NCI-H748 (cell line): Measurements from ENCODE around the gene NFATC3.
"Not testable (repeated sequence)": the region's sequence is repeated elsewhere in the genome, so short reads cannot be mapped to it uniquely, and the experiment has no call there.

Experiments used
- DNase-seq: peaks from one replicate; lab custom pipeline; 2025; ENCODE audit not compliant: unreplicated experiment; lab: John Stamatoyannopoulos, UW

Gene NFATC3

DNA sequence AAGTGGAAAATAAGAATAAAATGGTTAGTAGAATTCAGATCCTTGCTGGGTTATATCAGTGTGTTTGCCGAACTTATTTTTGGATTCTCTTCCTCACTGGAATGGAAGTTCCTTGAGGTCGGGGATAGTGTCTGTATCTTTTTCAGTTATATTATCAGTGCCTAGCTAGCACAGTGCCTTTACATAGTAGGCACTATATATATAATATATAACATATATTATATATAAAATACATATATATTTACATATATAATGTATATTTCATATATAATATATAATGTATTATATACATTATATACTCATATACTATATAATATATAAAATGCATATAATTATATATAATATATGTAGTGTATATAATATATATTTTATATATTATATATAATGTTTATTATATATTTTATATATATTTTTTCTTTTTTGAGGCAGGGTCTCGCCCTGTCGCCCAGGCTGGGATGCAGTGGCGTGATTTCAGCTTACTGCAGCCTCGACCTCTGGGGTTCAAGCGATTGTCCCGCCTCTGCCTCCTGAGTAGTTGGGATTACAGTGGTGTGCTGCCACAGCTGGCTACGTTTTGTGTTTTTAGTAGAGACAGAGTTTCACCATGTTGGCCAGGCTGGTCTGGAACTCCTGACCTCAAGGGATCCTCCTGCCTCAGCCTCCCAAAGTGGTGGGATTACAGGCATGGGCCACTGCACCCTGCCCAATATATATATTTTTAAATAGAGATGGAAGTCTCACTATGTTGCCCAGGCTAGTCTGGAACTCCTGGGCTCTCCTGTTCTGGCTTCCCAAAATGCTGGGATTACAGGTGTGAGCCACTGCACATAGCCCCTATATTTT, 3.2 kb downstream of the NFATC3 start:
- no peak for DNase-seq

DNA sequence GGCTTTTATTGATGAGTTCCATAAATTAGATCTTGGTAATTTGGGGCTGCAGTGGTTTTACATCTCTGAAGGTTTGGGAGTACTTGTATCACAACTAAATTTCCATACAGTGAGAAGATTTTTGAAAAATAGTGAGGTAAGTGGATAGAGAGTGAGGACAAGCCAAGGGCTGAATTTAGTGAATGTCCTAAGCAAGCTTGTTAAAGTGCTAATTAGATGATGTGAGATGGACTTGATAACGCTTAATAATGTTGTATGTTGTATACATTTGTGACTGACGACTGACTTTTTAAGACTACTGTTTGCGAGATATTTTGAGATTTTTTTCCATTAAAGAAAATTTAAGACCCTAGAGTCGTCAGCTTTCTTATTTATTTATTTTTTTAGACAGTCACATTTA, 3.9 kb downstream of the NFATC3 start:
- DNase-seq, result no peak

DNA sequence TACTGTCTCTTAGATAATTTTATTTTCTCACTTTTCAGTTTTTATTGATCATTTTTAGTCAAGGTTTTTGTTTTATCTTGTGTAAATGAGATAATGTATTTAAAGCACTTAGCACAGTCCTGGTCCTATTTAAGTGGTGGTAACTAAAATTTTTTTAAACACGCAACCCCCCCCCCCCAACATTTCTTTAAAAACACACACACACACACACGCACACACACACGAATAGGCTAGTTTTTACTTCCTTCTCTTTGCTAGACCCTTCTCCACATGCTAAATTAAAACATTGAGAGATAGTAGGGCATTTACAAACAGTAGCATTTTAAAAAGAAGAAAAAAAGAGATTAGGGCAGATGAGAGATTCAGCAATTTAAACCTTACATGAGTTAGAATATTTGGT, 5.0 kb downstream of the NFATC3 start:
- DNase-seq, result no peak

DNA sequence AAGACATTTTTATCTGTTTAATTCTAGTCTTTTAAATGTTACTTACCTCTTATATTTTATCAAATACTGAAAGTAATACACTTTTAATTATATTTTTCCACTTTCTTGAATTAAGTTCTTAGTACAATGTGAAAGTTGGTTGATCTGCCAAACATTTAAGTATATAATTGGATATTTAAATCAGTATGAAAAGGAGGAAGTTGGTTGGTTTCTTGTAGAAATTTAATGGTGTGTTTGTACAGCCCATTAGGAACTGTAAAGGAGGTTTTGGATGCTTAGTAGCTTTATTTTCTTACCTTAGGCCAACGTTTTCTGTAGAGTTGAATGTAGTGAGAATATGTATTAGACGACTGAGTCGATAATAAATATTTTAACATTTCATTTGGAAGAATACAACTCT, 5.4 kb downstream of the NFATC3 start:
- no peak for DNase-seq

DNA sequence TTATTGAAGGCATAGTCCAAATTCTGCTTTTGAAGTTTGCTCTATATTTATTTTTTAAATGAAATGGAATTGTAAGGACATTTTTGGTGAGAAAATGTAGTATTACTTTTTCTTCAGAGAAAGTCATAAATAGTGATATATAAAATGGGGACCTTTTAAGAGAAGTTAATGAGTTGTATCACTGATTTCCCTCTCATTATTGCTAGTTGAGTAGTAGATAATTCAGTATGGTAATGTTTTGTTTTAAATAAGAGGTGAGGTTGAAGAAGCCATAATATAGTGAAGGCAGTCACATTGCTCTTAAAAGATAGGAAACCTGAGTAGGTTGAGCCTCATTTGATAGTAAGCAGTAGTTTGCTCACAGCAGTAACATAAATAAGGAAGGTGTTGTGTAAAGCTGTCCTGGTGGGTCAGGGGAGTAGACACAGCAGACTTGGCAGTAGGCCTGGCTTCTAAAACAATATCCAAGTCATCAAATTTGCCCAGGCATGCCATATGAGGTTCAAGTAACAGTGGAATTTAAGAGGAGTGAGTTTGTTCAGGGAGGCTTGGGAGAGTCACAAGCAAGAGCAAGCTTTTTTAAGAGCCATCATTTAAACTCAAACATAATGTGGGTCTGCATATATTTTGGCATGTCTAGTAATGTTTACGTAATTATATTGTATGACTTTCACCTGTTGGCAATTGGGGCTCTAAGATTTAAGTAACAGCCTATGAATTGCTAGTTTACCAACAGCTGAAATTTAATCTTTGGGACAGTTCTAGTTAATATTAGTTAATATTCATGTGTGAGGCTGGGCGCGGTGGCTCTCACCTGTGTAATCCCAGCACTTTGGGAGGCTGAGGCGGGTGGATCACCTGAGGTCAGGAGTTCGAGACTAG, 6.5 kb downstream of the NFATC3 start:
- peak; percentile 69 for DNase-seq

DNA sequence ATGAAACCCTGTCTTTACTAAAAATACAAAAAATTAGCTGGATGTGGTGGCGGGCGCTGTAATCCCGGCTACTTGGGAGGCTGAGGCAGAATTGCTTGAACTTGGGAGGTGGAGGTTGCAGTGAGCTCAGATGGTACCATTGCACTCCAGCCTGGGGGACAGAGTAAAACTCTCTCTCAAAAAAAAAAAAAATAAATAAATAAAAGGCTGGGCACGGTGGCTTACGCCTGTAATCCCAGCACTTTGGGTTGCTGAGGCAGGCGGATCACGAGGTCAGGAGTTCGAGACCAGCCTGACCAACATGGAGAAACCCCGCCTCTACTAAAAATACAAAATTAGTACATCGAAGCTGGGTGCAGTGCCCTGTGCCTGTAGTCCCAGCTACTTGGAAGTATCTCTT, 7.1 kb downstream of the NFATC3 start:
- DNase-seq, result not testable (repeated sequence)

DNA sequence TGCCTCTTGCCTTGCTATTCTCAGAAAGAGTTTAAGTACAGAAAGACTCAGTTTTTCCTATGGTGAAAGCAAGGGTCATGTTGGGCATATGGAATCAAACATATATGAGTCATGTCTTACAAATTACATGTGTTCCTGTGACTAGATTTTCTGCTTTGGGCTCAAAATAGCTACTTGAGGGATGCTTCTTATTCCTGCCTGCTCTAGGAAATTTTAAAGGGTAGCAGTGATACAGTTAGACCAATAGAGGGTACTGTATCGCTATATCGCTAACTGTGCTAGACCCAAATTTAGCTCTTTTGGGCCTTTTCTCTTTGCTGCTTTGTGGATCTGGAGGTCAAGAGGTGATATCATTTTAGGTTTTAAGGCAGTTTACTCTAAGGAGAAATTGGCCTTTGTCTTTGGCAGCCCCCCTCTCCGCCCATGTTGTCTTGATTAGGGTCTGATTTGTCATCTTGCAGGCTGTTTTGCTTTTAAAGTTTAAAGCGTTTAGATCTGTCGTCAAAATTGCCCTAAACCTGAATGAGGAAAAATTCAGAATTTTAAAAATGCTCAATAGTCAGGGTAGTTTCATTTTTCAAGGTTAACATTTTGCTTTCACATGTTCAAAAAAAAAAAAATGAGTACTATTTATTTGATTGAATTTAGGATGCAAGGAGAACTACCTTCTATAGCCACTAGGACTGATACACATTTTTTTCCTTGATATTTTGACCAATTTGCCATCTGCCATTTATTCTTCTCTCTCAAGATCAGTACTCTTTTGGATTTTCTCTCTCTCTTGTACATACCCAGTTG, 8.8 kb downstream of the NFATC3 start:
- DNase-seq, result no peak

DNA sequence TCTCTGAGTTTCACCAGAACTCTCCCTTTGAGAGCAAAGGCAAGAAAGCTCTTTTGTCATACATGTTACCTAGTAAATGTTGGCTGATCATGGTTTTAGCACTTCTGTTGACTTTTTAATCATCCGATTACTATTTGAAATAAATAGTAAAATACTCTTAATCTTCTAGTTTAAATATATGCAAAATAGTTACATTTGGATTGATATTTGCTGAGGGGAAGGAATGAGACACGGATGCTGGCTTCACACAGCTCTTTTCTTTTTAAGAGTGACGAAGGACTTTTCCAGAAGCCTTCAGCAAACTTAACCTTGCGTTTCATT, 9.4 kb downstream of the NFATC3 start:
- DNase-seq, result no peak

DNA sequence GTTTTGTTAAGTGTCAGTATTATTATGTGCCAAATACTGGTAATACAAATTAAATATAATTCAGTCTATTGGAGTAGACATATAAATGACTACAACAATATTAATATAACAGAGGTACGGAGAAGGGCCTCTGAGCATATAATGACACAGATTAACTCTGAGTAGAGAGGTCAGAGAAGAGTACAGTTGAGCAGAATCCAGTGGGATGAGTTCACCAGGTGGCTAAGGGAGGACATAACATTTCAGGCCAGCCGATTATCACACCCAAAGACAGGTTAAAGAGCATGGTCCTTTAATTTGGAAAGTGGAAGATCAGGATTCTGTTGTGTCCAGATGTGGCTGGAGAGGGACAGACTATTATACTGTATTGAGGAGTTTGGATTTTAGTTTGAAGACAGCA, 11.3 kb downstream of the NFATC3 start:
- DNase-seq, result no peak

DNA sequence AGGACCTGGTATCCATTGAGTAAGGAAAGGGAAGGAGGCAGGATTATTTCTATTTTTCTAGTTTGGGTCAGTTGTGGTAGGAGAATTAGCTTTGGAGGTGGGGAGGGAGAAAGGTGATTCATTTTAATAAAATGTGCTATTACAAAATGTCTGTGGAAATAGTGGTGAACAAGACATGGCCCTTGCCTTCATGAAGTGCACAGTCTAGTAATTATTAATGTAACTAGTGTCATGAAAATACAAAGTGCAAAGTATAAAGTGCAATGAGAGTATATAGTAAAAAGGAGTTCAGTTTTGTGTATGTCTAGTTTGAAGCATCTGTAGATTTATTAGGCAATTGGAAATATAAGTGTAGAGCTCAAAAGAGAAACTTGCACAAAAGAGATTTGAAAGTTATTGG, 11.9 kb downstream of the NFATC3 start:
- DNase-seq, result no peak

DNA sequence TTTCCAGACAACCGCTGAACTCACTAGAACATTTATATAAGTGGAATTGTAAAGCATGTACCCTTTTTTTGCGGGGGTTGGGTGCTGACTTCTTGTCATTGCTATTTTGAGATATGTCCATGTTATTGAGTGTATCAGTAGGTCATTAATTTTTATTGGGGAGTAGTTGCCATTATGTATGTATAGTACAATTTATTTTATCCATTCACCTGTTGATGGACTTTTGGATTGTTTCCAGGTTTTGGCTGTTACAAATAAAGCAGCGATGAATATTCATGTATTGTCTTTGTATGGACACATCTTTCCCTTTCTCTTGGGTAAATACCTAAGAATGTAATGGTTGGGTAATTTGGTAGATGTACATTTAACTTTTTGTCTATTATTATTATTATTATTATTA, 12.7 kb downstream of the NFATC3 start:
- no peak for DNase-seq

DNA sequence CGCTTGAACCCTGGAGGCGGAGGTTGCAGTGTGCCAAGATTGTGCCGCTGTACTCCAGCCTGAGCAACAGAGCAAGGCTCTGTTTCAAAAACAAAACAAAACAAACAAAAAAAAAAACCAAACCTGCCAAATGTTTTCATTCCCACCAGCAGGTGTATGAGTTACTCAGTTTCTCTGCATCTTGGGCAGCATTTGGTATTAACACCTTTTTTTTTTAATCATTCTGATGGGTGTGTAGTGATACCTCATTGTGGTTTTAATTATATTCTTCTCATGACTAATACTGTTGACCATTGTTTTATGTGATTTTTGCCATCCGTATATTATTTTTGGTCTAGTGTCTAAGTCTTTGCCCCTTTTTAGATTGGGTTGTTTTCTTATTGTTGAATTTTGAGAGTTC, 15.3 kb downstream of the NFATC3 start:
- no peak for DNase-seq

DNA sequence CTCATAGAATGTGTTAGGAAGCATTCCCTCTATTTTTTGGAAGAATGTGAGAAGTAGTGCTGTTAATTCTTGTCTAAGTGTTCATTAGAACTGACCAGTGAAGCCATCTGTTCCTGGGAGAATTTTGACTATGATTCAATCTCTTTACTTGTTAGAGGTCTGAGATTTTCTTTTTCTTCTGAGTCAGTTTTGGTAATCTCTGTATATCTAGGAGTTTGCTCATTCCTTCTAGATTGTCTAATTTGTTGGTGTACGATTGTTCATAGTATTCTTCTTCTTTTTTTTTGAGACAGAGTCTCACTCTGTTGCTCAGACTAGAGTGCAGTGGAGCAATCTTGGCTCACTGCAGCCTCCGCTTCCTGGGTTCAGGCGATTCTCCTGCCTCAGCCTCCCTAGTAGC, 20.4 kb downstream of the NFATC3 start:
- no peak for DNase-seq

DNA sequence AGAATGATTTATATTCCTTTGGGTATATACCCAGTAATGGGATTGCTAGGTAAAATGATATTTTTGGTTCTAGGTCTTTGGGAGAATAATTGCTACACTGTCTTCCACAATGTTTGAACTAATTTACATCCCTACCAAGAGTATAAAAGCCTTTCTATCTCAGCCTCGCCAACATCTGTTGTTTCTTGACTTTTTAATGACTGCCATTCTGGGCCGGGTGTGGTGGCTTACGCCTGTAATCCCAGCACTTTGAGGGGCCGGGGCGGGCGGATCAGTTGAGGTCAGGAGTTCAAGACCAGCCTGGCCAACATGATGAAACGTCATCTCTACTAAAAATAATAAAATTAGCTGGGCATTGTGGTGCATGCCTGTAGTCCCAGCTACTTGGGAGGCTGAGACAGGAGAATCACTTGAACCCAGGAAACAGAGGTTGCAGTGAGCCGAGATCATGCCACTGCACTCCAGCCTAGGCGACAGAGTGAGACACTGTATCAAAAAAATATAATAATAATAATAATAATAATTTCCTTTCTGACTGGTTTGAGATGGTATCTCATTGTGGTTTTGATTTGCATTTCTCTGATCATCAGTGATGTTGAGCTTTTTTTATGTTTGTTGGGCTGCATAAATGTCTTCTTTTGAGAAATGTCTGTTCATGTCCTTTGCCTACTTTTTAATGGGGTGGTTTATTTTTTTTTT, 22.2 kb downstream of the NFATC3 start:
- not testable (repeated sequence) for DNase-seq

DNA sequence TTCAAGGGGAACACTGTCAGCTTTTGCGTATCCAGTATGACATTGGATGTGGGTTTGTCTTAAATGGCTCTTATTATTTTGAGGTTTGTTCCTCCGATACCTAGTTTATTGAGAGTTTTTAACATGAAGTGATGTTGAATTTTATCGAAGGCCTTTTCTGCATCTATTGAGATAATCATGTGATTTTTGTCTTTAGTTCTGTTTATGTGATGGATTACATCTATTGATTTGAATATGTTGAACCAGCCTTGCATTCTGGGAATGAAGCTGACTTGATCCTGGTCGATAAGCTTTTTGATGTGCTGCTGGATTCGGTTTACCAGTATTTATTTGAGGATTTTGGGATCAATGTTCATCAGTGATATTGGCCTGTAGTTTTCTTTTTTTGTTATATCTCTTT, 24.0 kb downstream of the NFATC3 start:
- DNase-seq, result not testable (repeated sequence)

DNA sequence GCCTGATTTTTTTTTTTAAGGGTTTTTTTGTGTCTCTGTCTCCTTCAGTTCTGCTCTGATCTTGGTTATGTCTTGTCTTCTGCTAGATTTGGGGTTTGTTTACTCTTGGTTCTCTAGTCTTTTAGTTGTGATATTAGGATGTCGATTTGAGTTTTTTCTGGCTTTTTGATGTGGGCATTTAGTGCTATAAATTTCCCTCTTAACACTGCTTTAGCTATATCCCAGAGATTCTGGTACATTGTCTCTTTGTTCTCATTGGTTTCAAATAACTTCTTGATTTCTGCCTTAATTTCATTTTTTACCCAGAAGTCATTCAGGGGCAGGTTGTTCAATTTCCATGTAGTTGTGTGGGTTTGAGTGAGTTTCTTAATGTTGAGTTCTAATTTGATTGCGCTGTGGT, 25.4 kb downstream of the NFATC3 start:
- DNase-seq, result not testable (repeated sequence)

DNA sequence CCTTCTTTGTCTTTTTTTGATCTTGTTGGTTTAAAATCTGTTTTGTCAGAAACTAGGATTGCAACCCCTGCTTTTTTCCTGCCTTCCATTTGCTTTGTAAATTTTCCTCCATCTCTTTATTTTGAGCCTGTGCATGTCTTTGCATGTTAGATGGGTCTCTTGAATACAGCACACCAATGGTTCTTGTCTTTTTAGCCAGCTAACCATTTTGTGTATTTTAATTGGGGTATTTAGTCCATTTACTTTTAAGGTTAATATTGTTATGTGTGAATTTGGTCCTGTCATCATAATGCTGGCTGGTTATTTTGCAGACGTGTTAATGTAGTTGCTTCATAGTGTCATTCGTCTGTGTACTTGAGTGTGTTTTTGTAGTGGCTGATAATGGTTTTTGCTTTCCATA, 26.2 kb downstream of the NFATC3 start:
- no peak for DNase-seq

DNA sequence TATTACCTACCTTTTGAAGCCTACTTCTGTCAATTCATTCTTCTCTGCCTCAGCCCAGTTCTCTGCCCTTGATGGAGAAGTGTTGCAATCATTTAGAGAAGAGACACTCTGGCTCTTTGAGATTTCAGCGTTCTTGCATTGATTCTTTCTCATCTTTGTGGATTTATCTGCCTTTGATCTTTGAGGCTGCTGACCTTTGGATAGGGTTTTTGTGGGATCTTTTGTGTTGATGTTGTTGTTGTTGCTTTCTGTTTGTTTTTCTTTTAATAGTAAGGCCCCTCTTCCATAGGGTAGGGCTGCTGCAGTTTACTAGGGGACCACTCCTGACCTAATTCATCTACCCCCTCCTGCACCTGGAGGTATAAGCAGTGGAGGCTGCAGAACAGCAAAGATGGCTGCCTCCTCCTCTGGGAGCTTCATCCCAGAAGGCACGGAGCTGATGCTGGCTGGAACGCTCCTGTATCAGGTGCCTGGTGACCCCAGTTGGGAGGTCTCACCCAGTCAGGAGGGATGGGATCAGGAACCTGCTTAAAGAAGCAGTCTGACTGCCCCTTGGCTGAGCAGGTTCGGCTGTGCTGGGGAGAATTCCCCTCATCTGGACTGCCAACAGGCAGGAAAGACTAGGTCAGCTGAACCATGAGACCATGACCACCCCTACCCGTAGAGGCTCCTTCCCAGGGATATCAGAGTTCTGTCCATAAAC, 28.0 kb downstream of the NFATC3 start:
- no peak for DNase-seq

DNA sequence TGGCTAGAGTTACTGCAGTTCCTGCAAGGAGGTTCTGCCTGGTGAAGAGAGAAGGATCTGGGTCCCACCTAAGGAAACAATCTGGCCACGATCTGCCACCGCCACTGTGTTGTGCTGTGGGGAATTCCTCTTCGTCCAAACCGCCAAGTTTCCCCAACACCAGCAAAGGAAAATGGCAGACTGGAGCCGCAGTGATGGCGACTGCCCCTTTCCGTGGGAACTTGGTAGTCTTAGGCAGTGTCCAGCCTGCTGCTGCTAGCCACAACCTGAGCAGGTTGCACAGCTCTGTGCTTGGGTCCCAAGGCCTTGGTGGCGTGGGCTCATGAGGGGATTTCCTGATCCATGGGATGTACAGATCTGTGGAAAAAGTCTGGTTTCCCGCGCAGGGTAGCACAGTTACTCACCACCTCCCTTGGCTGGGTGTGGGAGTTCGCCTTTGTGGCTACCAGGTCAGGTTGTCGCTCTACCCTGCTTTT, 28.6 kb downstream of the NFATC3 start:
- no peak for DNase-seq

DNA sequence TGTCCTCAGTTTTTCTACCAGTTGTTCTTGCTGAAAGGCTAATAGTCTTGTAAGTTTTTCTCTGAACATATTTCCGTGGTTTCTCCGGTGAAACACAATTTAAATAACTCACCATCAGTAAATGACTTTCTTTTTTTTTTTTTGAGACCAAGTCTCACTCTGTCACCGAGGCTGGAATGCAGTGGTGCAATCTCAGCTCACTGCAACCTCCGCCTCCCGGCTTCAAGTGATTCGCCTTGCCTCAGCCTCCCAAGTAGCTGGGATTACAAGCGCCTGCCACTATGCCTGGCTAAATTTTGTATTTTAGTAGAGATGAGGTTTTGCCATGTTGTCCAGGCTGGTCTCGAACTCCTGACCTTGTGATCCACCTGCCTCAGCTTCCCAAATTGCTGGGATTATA, 29.8 kb downstream of the NFATC3 start:
- DNase-seq, result not testable (repeated sequence)
